Stimulated activated naive B cell treated with anti-CD40 and anti-IgM and Interleukin-4, amounts not matched to agents 10 μg/mL and 1 μg/mL and 100 μg/mL, for 72 hours (primary cell): ENCODE results near the gene ICE2.
A peak's percentile ranks its signal among the peaks of the same experiment; 100 is the strongest.

ENCODE experiments used
- ATAC-seq, 2 donors: fragments of 150-1000 bp; cut with Tn5 transposase; replicated peaks; 2 replicates each; pipeline ENCODE4 v1.10.0; 2021; ENCODE audit warnings: moderate library complexity in 1 of 2
- DNase-seq: peaks from one replicate; pipeline ENCODE4 v3.0.0; 2021
- H3K27ac Mint-ChIP-seq: one replicate; pipeline ENCODE4 v1.8.0; 2022; ENCODE audit warnings: mild to moderate bottlenecking, mixed read lengths
- H3K27me3 Mint-ChIP-seq, 2 donors: one replicate each; pipeline ENCODE4 v1.8.0; 2022; ENCODE audit warnings: mixed read lengths in 2 of 2
- H3K36me3 Mint-ChIP-seq, 2 donors: one replicate each; pipeline ENCODE4 v1.8.0; 2022; ENCODE audit warnings: mixed read lengths in 2 of 2, mild to moderate bottlenecking in 1 of 2
- H3K4me1 Mint-ChIP-seq, 2 donors: one replicate each; pipeline ENCODE4 v1.8.0; 2022; ENCODE audit warnings: mixed read lengths in 2 of 2, mild to moderate bottlenecking in 1 of 2
- H3K4me3 Mint-ChIP-seq, 2 donors: one replicate each; pipeline ENCODE4 v1.8.0; 2022; ENCODE audit warnings: mild to moderate bottlenecking in 2 of 2, mixed read lengths in 2 of 2, moderate library complexity in 1 of 2
- H3K9me3 Mint-ChIP-seq, 2 donors: one replicate each; pipeline ENCODE4 v1.8.0; 2022; ENCODE audit warnings: mixed read lengths in 2 of 2, mild to moderate bottlenecking in 1 of 2

ICE2 gene

DNA sequence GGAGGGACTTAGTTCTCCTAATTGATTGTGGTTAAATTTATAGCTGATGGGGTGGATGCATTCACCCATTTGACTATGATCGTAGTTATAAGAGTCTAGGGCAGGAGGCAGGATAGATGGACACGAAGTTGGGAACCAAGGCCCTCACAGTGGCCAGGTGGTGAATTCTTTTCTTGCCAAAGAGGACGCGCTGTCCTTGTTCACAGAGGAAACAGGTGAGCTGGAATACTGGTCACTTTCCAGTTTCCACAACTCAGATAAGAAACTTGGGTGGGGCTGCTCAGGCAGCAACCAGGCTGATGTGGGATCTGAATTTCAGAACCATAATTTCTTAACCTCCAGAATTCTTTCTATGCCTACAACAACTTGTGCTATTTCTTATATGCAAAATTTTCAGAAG lies 34.0 kb upstream of the ICE2 start:
- Mint-ChIP-seq H3K27ac (no peak overlapping the region), H3K9me3 (no peaks in the 10 kb centered on the region), H3K4me1 (peaks cover 0 to under 1% of the 10 kb centered on the region in 2 donors), H3K36me3 (peaks cover 6 to 17% of the 10 kb centered on the region in 2 donors), H3K4me3 (no peak overlapping the region), H3K27me3 (no peaks in the 10 kb centered on the region)
- DNase-seq (no peak), ATAC-seq (no peak)

DNA sequence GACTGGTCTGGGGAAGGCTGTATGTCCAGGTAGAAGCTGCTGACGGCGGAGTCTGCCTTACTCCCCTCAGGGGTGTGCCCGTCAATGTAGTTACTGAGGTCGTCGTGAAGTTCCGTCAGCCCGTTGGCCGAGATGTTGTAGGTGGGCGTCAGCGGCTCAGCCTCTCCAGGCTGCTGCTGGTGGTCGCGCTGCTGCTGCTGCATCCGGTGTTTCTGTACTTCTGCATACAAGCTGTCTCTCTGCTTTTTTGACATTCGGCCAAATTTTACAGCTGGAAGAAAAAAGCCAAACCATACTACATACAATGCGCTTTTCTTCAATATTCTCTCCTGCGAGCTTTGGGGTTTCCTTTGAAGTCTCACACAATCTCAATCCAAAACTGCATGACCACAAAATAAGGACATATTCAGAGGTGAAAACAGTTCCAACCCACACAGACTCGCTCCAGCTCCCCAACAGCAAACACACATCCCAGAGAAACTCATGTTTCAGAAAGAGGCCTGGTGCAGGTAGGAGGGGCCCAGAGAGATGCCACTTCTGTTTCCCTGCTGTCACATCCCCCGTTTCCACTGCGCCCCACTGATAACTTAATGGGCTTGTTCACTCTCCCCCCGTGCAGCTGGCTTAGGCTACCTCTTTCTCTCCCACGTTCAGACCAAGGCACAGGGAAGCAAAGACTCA lies 32.5 kb upstream of the ICE2 start:
- DNase-seq, result no peak
- no peak overlapping the region for H3K27ac Mint-ChIP-seq
- H3K4me3 Mint-ChIP-seq, result no peak overlapping the region

DNA sequence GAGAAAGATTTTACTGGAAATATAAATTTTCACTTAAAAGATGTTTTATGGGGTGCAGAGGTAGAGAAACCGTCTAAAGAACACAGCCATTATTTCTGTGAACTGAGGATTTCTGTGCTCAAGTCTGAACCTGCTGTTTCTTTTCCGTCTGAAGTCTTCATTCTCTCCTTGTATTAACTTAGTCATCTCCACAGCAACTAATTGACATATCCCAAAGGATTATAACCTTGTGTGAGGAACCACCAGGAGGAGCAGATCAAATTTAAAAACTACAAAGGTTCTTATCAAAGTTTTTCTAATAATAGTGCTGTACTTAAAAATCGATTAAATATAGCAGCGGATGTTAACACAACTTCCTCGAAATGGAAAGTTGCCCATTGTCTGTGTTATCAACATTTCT lies 31.1 kb upstream of the ICE2 start:
- Mint-ChIP-seq H3K27ac (no peak overlapping the region), H3K27me3 (no peaks in the 10 kb centered on the region), H3K36me3 (peaks cover 8 to 20% of the 10 kb centered on the region in 2 donors), H3K4me1 (peaks cover 6 to 10% of the 10 kb centered on the region in 2 donors), H3K4me3 (no peak overlapping the region), H3K9me3 (no peaks in the 10 kb centered on the region)
- ATAC-seq (no peak), DNase-seq (no peak)

More for the DNA sequence above, 32.5 kb upstream of the ICE2 start:
- Mint-ChIP-seq H3K27me3 (no peaks in the 10 kb centered on the region), H3K9me3 (no peaks in the 10 kb centered on the region), H3K4me1 (peaks cover 6 to 10% of the 10 kb centered on the region in 2 donors), H3K36me3 (peaks cover 6 to 17% of the 10 kb centered on the region in 2 donors)
- ATAC-seq, result no peak

- Mint-ChIP-seq H3K27ac (no peak overlapping the region), H3K36me3 (peaks cover 8 to 20% of the 10 kb centered on the region in 2 donors), H3K4me3 (no peak overlapping the region), H3K27me3 (no peaks in the 10 kb centered on the region), H3K4me1 (peaks cover 6 to 10% of the 10 kb centered on the region in 2 donors), H3K9me3 (no peaks in the 10 kb centered on the region)
- ATAC-seq (no peak), DNase-seq (no peak)
Measured at GRCh38 chr15:60509470-60509869, 30.5 kb upstream of the ICE2 start.

- DNase-seq (no peak), ATAC-seq (no peak)
- no peaks in the 10 kb centered on the region for H3K27me3 Mint-ChIP-seq
- no peaks in the 10 kb centered on the region for H3K9me3 Mint-ChIP-seq
- no peak overlapping the region for H3K4me3 Mint-ChIP-seq
- peaks cover 8 to 16% of the 10 kb centered on the region in 2 donors for H3K36me3 Mint-ChIP-seq
- peaks cover 6 to 10% of the 10 kb centered on the region in 2 donors for H3K4me1 Mint-ChIP-seq
- no peak overlapping the region for H3K27ac Mint-ChIP-seq
Measured at GRCh38 chr15:60508442-60508841, 29.5 kb upstream of the ICE2 start.

DNA sequence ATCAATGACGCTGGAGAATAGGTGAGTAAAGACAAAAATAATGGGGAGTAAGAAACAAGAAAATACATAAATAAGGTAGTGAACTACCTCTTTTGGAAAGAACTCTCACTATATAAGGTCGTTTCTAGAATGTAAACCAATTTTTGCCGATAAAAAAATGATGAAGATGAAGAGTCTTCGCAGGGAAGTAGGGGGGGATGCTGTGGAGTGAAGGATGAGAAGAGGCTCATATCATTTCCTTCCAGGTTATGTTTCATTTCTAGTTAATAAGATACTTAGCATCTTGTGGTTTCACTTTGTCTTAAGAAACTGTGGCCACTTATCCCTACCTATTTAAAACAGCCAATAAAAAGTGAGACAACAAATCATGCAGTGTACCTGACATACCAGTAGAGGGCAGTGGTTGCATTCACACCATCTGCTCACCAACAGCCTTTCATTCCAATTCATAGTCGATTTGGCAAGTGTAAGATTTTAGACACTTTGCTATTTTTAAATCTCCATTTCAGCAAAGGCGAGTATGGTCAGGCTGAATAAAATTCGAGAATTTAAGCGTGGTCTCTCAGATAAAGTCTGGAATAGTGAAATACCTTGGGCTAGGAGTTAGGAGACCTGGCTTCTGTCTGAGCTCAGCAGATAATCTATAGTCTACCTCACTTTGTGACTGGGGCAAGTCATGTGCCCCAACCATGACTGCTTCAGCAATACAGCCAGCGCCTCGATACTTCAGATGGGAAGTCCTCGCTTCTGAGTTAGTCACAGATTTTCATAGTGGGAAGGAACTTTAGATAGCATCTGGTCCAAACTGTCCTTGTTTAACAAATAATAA lies 28.9 kb upstream of the ICE2 start:
- Mint-ChIP-seq H3K36me3 (peaks cover 8 to 16% of the 10 kb centered on the region in 2 donors), H3K9me3 (no peaks in the 10 kb centered on the region), H3K27ac (peak overlapping the region; percentile 42), H3K4me3 (peak overlapping the region; percentile 26 to 44), H3K4me1 (peaks cover 6 to 10% of the 10 kb centered on the region in 2 donors), H3K27me3 (no peaks in the 10 kb centered on the region)
- peak; percentile 35 for DNase-seq
- ATAC-seq, result peak; percentile 85 to 91

GRCh38 chr15:60496853-60497252 lies 17.9 kb upstream of the ICE2 start:
- Mint-ChIP-seq H3K4me3 (no peak overlapping the region), H3K27ac (no peak overlapping the region), H3K36me3 (peaks cover 0 to 7% of the 10 kb centered on the region in 2 donors), H3K27me3 (no peaks in the 10 kb centered on the region), H3K9me3 (no peaks in the 10 kb centered on the region), H3K4me1 (no peaks in the 10 kb centered on the region)
- no peak for ATAC-seq
- DNase-seq, result no peak

- Mint-ChIP-seq H3K27ac (no peak overlapping the region), H3K27me3 (no peaks in the 10 kb centered on the region), H3K9me3 (no peaks in the 10 kb centered on the region), H3K36me3 (peaks cover 0 to 7% of the 10 kb centered on the region in 2 donors), H3K4me1 (no peaks in the 10 kb centered on the region), H3K4me3 (no peak overlapping the region)
- ATAC-seq, result no peak
- DNase-seq, result no peak
Measured at GRCh38 chr15:60494108-60494507, 15.2 kb upstream of the ICE2 start.

- ATAC-seq, result no peak
- Mint-ChIP-seq H3K36me3 (peaks cover 0 to 7% of the 10 kb centered on the region in 2 donors), H3K27me3 (no peaks in the 10 kb centered on the region), H3K9me3 (no peaks in the 10 kb centered on the region), H3K27ac (no peak overlapping the region), H3K4me1 (no peaks in the 10 kb centered on the region), H3K4me3 (no peak overlapping the region)
- DNase-seq, result no peak
Measured at GRCh38 chr15:60493166-60493565, 14.2 kb upstream of the ICE2 start.

GRCh38 chr15:60486742-60487141 lies 7.8 kb upstream of the ICE2 start:
- peaks cover 4 to 24% of the 10 kb centered on the region in 2 donors for H3K4me1 Mint-ChIP-seq
- DNase-seq, result no peak
- peaks cover 6 to 11% of the 10 kb centered on the region in 2 donors for H3K36me3 Mint-ChIP-seq
- no peak overlapping the region for H3K4me3 Mint-ChIP-seq
- ATAC-seq, result peak; percentile 38 to 43
- H3K9me3 Mint-ChIP-seq, result no peaks in the 10 kb centered on the region
- no peaks in the 10 kb centered on the region for H3K27me3 Mint-ChIP-seq
- no peak overlapping the region for H3K27ac Mint-ChIP-seq

DNA sequence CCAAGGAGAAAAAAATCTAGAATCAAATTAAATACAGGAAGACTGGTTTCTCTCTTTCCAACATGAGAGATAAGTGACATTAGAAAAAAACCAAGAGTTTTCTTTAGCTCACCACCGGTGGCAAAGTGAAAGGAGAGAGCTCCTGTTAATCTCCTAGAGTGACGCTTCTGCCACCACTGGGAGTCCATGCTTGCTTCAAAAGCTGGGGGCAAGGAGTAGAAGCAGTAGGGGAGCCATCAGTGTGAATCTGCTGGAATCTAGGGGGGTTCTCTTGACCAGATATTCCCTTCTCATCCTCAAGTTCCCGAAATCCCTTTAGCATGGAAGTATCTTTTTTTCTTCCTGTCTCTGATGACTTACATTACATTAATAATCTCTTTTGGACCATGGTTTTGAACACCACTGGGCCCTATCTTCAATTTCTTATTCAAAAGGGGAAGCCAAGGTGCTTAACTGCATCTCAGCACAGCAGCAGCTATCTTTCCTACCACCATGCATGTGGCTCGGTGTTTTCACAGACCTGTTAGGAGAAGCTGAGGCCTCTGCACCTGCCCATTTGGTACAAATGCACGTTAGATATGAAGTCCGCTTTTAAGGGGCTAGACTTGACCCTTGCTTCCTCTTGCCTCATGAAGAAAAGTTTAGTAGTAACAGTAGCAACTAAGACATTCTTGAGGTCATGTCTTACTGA lies 6.6 kb upstream of the ICE2 start:
- no peak overlapping the region for H3K27ac Mint-ChIP-seq
- peaks cover 6 to 11% of the 10 kb centered on the region in 2 donors for H3K36me3 Mint-ChIP-seq
- H3K4me1 Mint-ChIP-seq, result peaks cover 4 to 24% of the 10 kb centered on the region in 2 donors
- H3K9me3 Mint-ChIP-seq, result no peaks in the 10 kb centered on the region
- H3K27me3 Mint-ChIP-seq, result no peaks in the 10 kb centered on the region
- no peak for DNase-seq
- ATAC-seq, result no peak
- H3K4me3 Mint-ChIP-seq, result no peak overlapping the region

GRCh38 chr15:60483042-60483441 lies 4.1 kb upstream of the ICE2 start:
- H3K4me3 Mint-ChIP-seq, result no peak overlapping the region
- peaks cover 11 to 15% of the 10 kb centered on the region in 2 donors for H3K36me3 Mint-ChIP-seq
- no peak overlapping the region for H3K27ac Mint-ChIP-seq
- ATAC-seq, result no peak
- no peaks in the 10 kb centered on the region for H3K9me3 Mint-ChIP-seq
- H3K27me3 Mint-ChIP-seq, result no peaks in the 10 kb centered on the region
- no peak for DNase-seq
- H3K4me1 Mint-ChIP-seq, result peaks cover 11 to 38% of the 10 kb centered on the region in 2 donors

DNA sequence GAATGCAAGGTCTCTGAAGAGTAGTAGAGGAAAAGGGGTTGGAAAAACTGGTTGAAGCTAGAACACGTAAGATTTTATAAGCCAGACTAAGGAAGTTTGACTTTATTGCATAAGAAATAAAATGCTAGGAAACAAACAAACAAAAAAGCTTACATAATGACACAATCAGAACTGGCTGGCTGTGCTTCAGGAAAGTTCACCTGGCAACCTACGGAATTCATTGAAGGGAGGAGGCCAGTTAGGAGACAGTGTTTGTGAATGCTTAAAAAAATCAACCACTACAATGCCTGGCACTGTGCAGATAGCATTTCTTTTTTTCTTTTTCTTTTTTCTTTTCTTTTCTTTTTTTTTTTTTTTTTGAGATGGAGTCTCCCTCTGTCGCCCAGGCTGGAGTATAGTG lies 1.9 kb upstream of the ICE2 start:
- H3K9me3 Mint-ChIP-seq, result no peaks in the 10 kb centered on the region
- no peaks in the 10 kb centered on the region for H3K27me3 Mint-ChIP-seq
- H3K4me1 Mint-ChIP-seq, result peaks cover 16 to 41% of the 10 kb centered on the region in 2 donors
- H3K27ac Mint-ChIP-seq, result no peak overlapping the region
- ATAC-seq (no peak), DNase-seq (no peak)
- peaks cover 11 to 17% of the 10 kb centered on the region in 2 donors for H3K36me3 Mint-ChIP-seq
- H3K4me3 Mint-ChIP-seq, result no peak overlapping the region

GRCh38 chr15:60480149-60480548 lies 1.2 kb upstream of the ICE2 start:
- Mint-ChIP-seq H3K4me1 (peaks cover 16 to 34% of the 10 kb centered on the region in 2 donors), H3K27ac (peak overlapping the region; percentile 99), H3K4me3 (peak overlapping the region; percentile 94 to 97), H3K27me3 (no peaks in the 10 kb centered on the region), H3K9me3 (no peaks in the 10 kb centered on the region), H3K36me3 (peaks cover 11 to 17% of the 10 kb centered on the region in 2 donors)
- ATAC-seq (no peak), DNase-seq (no peak)
